ENCODE measurements around the gene BRAP. TPM values are rescaled to one million over a fixed set of nuclear protein-coding genes. Genes with fewer than 3 reads are reported as not detected.
A peak's percentile ranks its signal among the peaks of the same experiment; 100 is the strongest.

Gene BRAP
- total and polyA plus RNA-seq, 10 of the 15 experiments (the other 5 are each of a cell fraction or from before 2014, with no cell fraction given), result 2.3 to 28.2 (median 17.8) TPM

DNA sequence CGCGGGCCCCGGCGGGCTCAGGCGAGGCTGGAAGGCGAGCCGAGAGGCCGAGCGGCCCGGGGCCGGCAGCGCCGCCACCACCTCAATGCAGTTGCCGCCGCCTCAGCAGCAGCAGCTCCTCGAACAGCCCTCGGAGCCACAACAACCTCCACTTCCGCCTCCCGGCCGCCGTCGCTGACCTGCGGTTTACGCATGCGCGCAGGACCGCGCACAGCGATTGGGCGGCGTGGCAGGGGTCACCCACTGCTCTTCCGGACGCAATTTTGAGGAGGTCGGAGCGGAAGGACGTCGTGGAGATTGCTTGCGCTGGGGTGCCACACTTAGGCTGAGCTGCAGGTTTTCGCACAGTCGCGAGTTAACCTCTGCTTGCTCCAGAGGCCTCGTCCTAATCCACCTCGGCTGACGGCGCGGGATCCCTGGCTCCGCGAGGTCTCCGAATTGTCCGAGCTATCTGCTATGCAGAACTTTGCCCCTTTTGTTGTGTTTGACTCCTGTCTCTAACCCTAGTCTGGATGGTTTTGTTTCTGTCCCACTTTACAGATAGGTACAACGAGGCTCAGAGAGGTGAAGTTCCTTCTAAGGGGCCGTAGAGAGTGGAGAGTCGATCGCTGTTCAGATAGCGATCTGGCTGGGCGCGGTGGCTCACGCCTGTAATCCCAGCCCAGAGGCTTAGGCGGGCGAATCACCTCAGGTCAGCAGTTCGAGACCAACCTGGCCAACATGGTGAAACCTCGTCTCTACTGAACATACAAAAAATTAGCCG, at the start of gene BRAP, which contains the start of gene ACAD10 (continued):
- TF ChIP-seq WRNIP1 (IDR thresholded peaks at IDR 0.05; ENCODE audit: borderline replicate concordance, low read depth, low read length) (no peak), HDAC6 (IDR thresholded peaks at IDR 0.05; ENCODE audit: unreplicated experiment) (no peak), SIN3A (IDR thresholded peaks at IDR 0.05; ENCODE audit: low read depth, low read length) (peak; percentile 26; the same call in 1 of the 2 replicates), CREB1 (IDR thresholded peaks at IDR 0.05; ENCODE audit: low read depth) (peak; percentile 81), RFX5 (IDR thresholded peaks at IDR 0.05; ENCODE audit: low read depth, low read length) (no peak), IRF3 (IDR thresholded peaks at IDR 0.05) (peak; percentile 67), SMAD5 (IDR thresholded peaks at IDR 0.05; ENCODE audit: low read depth) (peak; percentile 96), SP1 (IDR thresholded peaks at IDR 0.05; ENCODE audit: low read depth, low read length) (peak; percentile 64), SMAD1 (IDR thresholded peaks at IDR 0.05; ENCODE audit: low read depth, partially characterized antibody) (peak; percentile 68), SREBF2 (IDR thresholded peaks at IDR 0.05; ENCODE audit: low read length) (no peak), HDAC2 (IDR thresholded peaks at IDR 0.05) (no peak), SMARCA5 (IDR thresholded peaks at IDR 0.05) (0 out of 2 replicates have a peak, but pooled peaks have one; percentile 26), TBL1XR1 (IDR thresholded peaks at IDR 0.05; ENCODE audit: low read depth, low read length) (no peak), CEBPB (IDR thresholded peaks at IDR 0.05; ENCODE audit: borderline replicate concordance in 1 of 2, low read depth in 2 of 2, low read length in 2 of 2) (no peak), ETV6 (conservative IDR thresholded peaks at IDR 0.05 in 1 of 2, IDR thresholded peaks at IDR 0.05 in 1 of 2; ENCODE audit: borderline replicate concordance in 1 of 2, low read depth in 1 of 2) (no peak), POLR2AphosphoS2 (IDR thresholded peaks at IDR 0.05; ENCODE audit: low read depth, low read length) (peak; percentile 84; the same call in 1 of the 2 replicates), MTA2 (IDR thresholded peaks at IDR 0.05; ENCODE audit: low read depth) (no peak), POLR2A (IDR thresholded peaks at IDR 0.05; ENCODE audit: low read depth, low read length) (peak; percentile 99), RB1 (IDR thresholded peaks at IDR 0.05; ENCODE audit: borderline replicate concordance) (0 out of 2 replicates have a peak, but pooled peaks have one; percentile 44), ZNF217 (IDR thresholded peaks at IDR 0.05) (peak; percentile 86)
- TF ChIP-seq, protein P1, sequence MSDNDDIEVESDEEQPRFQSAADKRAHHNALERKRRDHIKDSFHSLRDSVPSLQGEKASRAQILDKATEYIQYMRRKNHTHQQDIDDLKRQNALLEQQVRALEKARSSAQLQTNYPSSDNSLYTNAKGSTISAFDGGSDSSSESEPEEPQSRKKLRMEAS (IDR thresholded peaks at IDR 0.05; ENCODE audit: low read depth, low read length), result no peak
- TF ChIP-seq, protein P2, sequence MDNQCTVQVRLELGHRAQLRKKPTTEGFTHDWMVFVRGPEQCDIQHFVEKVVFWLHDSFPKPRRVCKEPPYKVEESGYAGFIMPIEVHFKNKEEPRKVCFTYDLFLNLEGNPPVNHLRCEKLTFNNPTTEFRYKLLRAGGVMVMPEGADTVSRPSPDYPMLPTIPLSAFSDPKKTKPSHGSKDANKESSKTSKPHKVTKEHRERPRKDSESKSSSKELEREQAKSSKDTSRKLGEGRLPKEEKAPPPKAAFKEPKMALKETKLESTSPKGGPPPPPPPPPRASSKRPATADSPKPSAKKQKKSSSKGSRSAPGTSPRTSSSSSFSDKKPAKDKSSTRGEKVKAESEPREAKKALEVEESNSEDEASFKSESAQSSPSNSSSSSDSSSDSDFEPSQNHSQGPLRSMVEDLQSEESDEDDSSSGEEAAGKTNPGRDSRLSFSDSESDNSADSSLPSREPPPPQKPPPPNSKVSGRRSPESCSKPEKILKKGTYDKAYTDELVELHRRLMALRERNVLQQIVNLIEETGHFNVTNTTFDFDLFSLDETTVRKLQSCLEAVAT (IDR thresholded peaks at IDR 0.05), result peak; percentile 81
- TF ChIP-seq, protein P3, sequence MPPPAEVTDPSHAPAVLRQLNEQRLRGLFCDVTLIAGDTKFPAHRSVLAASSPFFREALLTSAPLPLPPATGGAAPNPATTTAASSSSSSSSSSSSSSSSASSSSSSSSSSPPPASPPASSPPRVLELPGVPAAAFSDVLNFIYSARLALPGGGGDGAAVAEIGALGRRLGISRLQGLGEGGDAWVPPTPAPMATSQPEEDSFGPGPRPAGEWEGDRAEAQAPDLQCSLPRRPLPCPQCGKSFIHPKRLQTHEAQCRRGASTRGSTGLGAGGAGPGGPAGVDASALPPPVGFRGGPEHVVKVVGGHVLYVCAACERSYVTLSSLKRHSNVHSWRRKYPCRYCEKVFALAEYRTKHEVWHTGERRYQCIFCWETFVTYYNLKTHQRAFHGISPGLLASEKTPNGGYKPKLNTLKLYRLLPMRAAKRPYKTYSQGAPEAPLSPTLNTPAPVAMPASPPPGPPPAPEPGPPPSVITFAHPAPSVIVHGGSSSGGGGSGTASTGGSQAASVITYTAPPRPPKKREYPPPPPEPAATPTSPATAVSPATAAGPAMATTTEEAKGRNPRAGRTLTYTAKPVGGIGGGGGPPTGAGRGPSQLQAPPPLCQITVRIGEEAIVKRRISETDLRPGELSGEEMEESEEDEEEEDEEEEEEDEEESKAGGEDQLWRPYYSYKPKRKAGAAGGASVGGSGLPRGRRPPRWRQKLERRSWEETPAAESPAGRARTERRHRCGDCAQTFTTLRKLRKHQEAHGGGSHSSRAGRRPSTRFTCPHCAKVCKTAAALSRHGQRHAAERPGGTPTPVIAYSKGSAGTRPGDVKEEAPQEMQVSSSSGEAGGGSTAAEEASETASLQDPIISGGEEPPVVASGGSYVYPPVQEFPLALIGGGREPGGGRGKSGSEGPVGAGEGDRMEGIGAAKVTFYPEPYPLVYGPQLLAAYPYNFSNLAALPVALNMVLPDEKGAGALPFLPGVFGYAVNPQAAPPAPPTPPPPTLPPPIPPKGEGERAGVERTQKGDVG (CRISPR knock-in tag; IDR thresholded peaks at IDR 0.05), result no peak

Data from GM12878 (cell line).